ENCODE results near the gene TSPYL4.

The TSPYL4 gene

GRCh38 chr6:116246089-116246488 is 7.8 kb downstream of the TSPYL4 start:
- no peak for TF ChIP-seq EZH2phosphoT487 (conservative IDR thresholded peaks at IDR 0.05; ENCODE audit: low read length)
- TF ChIP-seq CTCF (IDR thresholded peaks at IDR 0.05; ENCODE audit: insufficient read depth, low read length, poor library complexity, severe bottlenecking): no peak
- Histone ChIP-seq H3K9ac (ENCODE audit: low read length) (no peak overlapping the region), H3F3A (ENCODE audit: insufficient read depth) (no peaks in the 10 kb centered on the region), H4K20me1 (ENCODE audit: low read depth, low read length) (no peaks in the 10 kb centered on the region), H2AFZ (ENCODE audit: low read depth, low read length, severe bottlenecking) (no peak overlapping the region), H3K36me3 (ENCODE audit: low read length) (no peaks in the 10 kb centered on the region), H3K27ac (ENCODE audit: low read depth, low read length) (no peak overlapping the region), H3K27me3 (ENCODE audit: low read length) (no peaks in the 10 kb centered on the region), H3K4me3 (ENCODE audit: insufficient read depth, low read length, poor library complexity, severe bottlenecking) (no peak overlapping the region), H3K9me3 (ENCODE audit: insufficient read depth, low read length) (no peaks in the 10 kb centered on the region), H3K9me2 (replicated peaks; ENCODE audit: insufficient read depth, low read length) (no peaks in the 10 kb centered on the region), H3K4me2 (ENCODE audit: low read depth, low read length, poor library complexity, severe bottlenecking) (no peak overlapping the region), H3K79me2 (ENCODE audit: insufficient read depth, low read length) (no peaks in the 10 kb centered on the region)

- no peak overlapping the region for H3K27ac ChIP-seq (ENCODE audit: low read depth, low read length)
- H3K9me3 ChIP-seq (ENCODE audit: insufficient read depth, low read length): no peaks in the 10 kb centered on the region
Observed at GRCh38 chr6:116244284-116244683, 9.6 kb downstream of the TSPYL4 start.

DNA sequence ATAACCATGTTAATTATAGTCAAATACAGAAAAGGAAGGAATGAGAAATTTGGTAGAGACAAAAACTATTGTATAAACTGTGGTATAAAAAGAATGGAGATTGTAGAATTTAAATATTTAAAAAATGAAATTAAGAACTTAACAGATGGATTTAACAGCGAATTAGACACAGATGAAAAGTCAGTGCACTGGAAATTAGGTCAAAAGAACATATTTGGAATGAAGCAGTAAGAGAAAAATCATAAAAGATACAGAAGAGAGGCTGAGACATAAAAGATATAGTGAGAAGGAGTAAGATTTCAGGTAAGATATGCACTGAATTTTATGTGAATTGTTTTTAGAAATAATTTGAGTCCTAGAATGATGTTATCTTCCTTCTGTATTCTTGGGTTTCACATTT is 14.0 kb downstream of the TSPYL4 start:
- no peaks in the 10 kb centered on the region for H3K9me3 ChIP-seq (ENCODE audit: insufficient read depth, low read length)
- no peak for TF ChIP-seq EZH2phosphoT487 (conservative IDR thresholded peaks at IDR 0.05; ENCODE audit: low read length)
- no peak for TF ChIP-seq CTCF (IDR thresholded peaks at IDR 0.05; ENCODE audit: insufficient read depth, low read length, poor library complexity, severe bottlenecking)
- H3K36me3 ChIP-seq (ENCODE audit: low read length): no peaks in the 10 kb centered on the region
- H3K79me2 ChIP-seq (ENCODE audit: insufficient read depth, low read length): no peaks in the 10 kb centered on the region
- H3K27ac ChIP-seq (ENCODE audit: low read depth, low read length): no peak overlapping the region
- H3K27me3 ChIP-seq (ENCODE audit: low read length): no peaks in the 10 kb centered on the region
- H3K9ac ChIP-seq (ENCODE audit: low read length): no peak overlapping the region
- H4K20me1 ChIP-seq (ENCODE audit: low read depth, low read length): no peaks in the 10 kb centered on the region
- H3F3A ChIP-seq (ENCODE audit: insufficient read depth): no peaks in the 10 kb centered on the region
- no peaks in the 10 kb centered on the region for H3K9me2 ChIP-seq (replicated peaks; ENCODE audit: insufficient read depth, low read length)
- no peak overlapping the region for H3K4me2 ChIP-seq (ENCODE audit: low read depth, low read length, poor library complexity, severe bottlenecking)
- no peak overlapping the region for H2AFZ ChIP-seq (ENCODE audit: low read depth, low read length, severe bottlenecking)
- no peak overlapping the region for H3K4me3 ChIP-seq (ENCODE audit: insufficient read depth, low read length, poor library complexity, severe bottlenecking)

More at GRCh38 chr6:116244284-116244683, 9.6 kb downstream of the TSPYL4 start:
- no peaks in the 10 kb centered on the region for H3F3A ChIP-seq (ENCODE audit: insufficient read depth)
- H3K79me2 ChIP-seq (ENCODE audit: insufficient read depth, low read length): no peaks in the 10 kb centered on the region
- no peak overlapping the region for H3K4me2 ChIP-seq (ENCODE audit: low read depth, low read length, poor library complexity, severe bottlenecking)
- no peaks in the 10 kb centered on the region for H4K20me1 ChIP-seq (ENCODE audit: low read depth, low read length)
- H3K9me2 ChIP-seq (replicated peaks; ENCODE audit: insufficient read depth, low read length): no peaks in the 10 kb centered on the region
- no peaks in the 10 kb centered on the region for H3K36me3 ChIP-seq (ENCODE audit: low read length)
- H2AFZ ChIP-seq (ENCODE audit: low read depth, low read length, severe bottlenecking): no peak overlapping the region
- H3K9ac ChIP-seq (ENCODE audit: low read length): no peak overlapping the region
- no peaks in the 10 kb centered on the region for H3K27me3 ChIP-seq (ENCODE audit: low read length)
- TF ChIP-seq CTCF (IDR thresholded peaks at IDR 0.05; ENCODE audit: insufficient read depth, low read length, poor library complexity, severe bottlenecking) (no peak), EZH2phosphoT487 (conservative IDR thresholded peaks at IDR 0.05; ENCODE audit: low read length) (no peak)
- H3K4me3 ChIP-seq (ENCODE audit: insufficient read depth, low read length, poor library complexity, severe bottlenecking): no peak overlapping the region
